Right lobe of liver (tissue), 4 donors: ENCODE results near the gene MESP2.

Source experiments
- CTCF ChIP-seq, 4 donors: fragments of 200-600 bp in 3 of 4; fragments of 450-650 bp in 1 of 4; IDR thresholded peaks; one replicate each; pipeline versions ENCODE4 v1.5.1 to v1.8.0; 2016 to 2022; ENCODE audit warnings: antibody characterized with exemption in 4 of 4, mild to moderate bottlenecking in 2 of 4
- POLR2A ChIP-seq: fragments of 450-650 bp; IDR thresholded peaks from one replicate; pipeline ENCODE4 v1.6.1; 2017; ENCODE audit warnings: antibody characterized with exemption, mild to moderate bottlenecking
- donor health status: DM: no; HTN: no; CAD: no.
- donor health status: DM: no; HTN: no; CAD: no.
- donor health status: DM: no; HTN: yes; CAD: no.

- TF ChIP-seq CTCF (IDR thresholded peaks at IDR 0.05), result no peak
- no peak for TF ChIP-seq POLR2A
Observed at GRCh38 chr15:89807689-89808088, 31.6 kb downstream of the MESP2 start.
